ENCODE data around the gene ZCRB1. TPM values are rescaled to one million over a fixed set of nuclear protein-coding genes. Genes with fewer than 3 reads are reported as not detected.

Gene ZCRB1
- polyA plus RNA-seq, 2 of the 4 experiments (the other 2 are of a cell fraction) = 62.7 to 93.0 TPM

DNA sequence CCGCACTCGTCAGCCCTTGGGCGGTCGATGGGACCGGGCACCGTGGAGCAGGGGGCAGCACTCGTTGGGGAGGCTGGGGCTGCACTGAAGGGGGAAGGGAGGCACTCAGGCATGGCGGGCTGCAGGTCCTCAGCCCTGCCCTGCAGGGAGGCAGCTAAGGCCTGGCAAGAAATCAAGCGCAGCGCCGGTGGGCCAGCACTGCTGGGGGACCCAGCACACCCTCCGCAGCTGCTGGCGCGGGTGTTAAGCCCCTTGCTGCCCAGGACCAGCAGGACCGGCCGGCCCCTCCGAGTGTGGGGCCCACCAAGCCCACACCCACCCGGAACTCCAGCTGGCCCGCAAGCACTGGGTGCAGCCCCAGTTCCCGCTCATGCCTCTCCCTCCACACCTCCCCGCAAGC lies 52.2 kb downstream of the ZCRB1 start:
- Histone ChIP-seq H3K4me1 (no peaks in the 10 kb centered on the region), H3K9me3 (no peaks in the 10 kb centered on the region), H3K27ac (no peak overlapping the region), H3K4me2 (no peak overlapping the region), H3K4me3 (no peak overlapping the region)
- FAIRE-seq (no peak), ATAC-seq (no peak), DNase-seq (ENCODE audit: low read depth in 1 of 2, low spot score in 1 of 2) (no peak)
- TF ChIP-seq ZC3H11A (IDR thresholded peaks at IDR 0.05) (no peak), ZSCAN20 (CRISPR knock-in tag; IDR thresholded peaks at IDR 0.05) (no peak), CHD4 (IDR thresholded peaks at IDR 0.05; ENCODE audit: borderline replicate concordance) (no peak), E2F6 (IDR thresholded peaks at IDR 0.05; ENCODE audit: borderline replicate concordance, low read depth) (no peak), RNF2 (IDR thresholded peaks at IDR 0.05; ENCODE audit: borderline replicate concordance, low read depth) (no peak), MAZ (IDR thresholded peaks at IDR 0.05; ENCODE audit: borderline replicate concordance, low read depth, low read length) (no peak), FOSB (CRISPR knock-in tag; IDR thresholded peaks at IDR 0.05) (no peak), POLR2A (IDR thresholded peaks at IDR 0.05; ENCODE audit: low read length) (no peak), SREBF2 (IDR thresholded peaks at IDR 0.05) (no peak), REST (IDR thresholded peaks at IDR 0.05) (no peak), ZNF302 (CRISPR knock-in tag; IDR thresholded peaks at IDR 0.05) (no peak), TP53 (CRISPR knock-in tag; IDR thresholded peaks at IDR 0.05) (no peak)
- TF ChIP-seq, protein P1, sequence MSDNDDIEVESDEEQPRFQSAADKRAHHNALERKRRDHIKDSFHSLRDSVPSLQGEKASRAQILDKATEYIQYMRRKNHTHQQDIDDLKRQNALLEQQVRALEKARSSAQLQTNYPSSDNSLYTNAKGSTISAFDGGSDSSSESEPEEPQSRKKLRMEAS (IDR thresholded peaks at IDR 0.05) = no peak
- ChIA-PET CTCF (interaction anchor here (1.3 kb wide), 1 partner anchor 145 kb away, joined by 3 read pairs; no protein-coding TSS in a partner anchor), POLR2A (no interaction called here)
- WGBS (ENCODE audit: missing lambda C conversion rate) = 78% methylated on average over 16 of the region's 21 CpGs

DNA sequence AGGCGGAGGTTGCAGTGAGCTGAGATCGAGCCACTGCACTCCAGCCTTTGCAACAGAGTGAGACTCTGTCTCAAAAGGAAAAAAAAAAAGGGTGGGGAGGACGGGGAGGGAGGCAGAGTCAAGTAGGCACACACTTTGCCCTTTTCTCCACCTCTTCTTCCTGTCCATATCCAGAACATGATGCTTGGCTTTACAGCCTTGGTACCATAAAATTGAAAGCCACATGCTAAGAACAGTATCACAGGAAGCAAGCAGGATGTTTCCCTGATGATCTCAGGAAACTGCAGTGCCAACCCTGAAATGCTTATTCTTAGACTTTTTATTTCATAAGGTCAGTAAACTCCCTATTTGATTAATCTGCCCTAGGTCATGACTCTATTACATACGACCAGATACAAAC lies 55.3 kb downstream of the ZCRB1 start:
- no peak for FAIRE-seq
- Histone ChIP-seq H3K4me3 (no peak overlapping the region), H3K9me3 (no peaks in the 10 kb centered on the region), H3K4me2 (no peak overlapping the region), H3K27ac (no peak overlapping the region), H3K4me1 (no peaks in the 10 kb centered on the region)
- CTCF ChIA-PET = no interaction called here
- TF ChIP-seq TFCP2L1 (CRISPR knock-in tag; IDR thresholded peaks at IDR 0.05) (no peak), NFE2L2 (conservative IDR thresholded peaks at IDR 0.05; ENCODE audit: low read length) (no peak), EHMT2 (IDR thresholded peaks at IDR 0.05; ENCODE audit: low read depth) (no peak), MYC (IDR thresholded peaks at IDR 0.05; ENCODE audit: borderline replicate concordance, low read length) (no peak), FOXS1 (CRISPR knock-in tag; IDR thresholded peaks at IDR 0.05) (no peak), RCOR1 (IDR thresholded peaks at IDR 0.05; ENCODE audit: low read depth, low read length) (no peak), CBX8 (IDR thresholded peaks at IDR 0.05) (no peak), KDM1A (IDR thresholded peaks at IDR 0.05; ENCODE audit: low read depth) (no peak)
- TF ChIP-seq, protein P2, sequence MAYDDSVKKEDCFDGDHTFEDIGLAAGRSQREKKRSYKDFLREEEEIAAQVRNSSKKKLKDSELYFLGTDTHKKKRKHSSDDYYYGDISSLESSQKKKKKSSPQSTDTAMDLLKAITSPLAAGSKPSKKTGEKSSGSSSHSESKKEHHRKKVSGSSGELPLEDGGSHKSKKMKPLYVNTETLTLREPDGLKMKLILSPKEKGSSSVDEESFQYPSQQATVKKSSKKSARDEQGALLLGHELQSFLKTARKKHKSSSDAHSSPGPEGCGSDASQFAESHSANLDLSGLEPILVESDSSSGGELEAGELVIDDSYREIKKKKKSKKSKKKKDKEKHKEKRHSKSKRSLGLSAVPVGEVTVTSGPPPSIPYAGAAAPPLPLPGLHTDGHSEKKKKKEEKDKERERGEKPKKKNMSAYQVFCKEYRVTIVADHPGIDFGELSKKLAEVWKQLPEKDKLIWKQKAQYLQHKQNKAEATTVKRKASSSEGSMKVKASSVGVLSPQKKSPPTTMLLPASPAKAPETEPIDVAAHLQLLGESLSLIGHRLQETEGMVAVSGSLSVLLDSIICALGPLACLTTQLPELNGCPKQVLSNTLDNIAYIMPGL (CRISPR knock-in tag; IDR thresholded peaks at IDR 0.05; ENCODE audit: borderline replicate concordance) = no peak
- TF ChIP-seq, protein P3, sequence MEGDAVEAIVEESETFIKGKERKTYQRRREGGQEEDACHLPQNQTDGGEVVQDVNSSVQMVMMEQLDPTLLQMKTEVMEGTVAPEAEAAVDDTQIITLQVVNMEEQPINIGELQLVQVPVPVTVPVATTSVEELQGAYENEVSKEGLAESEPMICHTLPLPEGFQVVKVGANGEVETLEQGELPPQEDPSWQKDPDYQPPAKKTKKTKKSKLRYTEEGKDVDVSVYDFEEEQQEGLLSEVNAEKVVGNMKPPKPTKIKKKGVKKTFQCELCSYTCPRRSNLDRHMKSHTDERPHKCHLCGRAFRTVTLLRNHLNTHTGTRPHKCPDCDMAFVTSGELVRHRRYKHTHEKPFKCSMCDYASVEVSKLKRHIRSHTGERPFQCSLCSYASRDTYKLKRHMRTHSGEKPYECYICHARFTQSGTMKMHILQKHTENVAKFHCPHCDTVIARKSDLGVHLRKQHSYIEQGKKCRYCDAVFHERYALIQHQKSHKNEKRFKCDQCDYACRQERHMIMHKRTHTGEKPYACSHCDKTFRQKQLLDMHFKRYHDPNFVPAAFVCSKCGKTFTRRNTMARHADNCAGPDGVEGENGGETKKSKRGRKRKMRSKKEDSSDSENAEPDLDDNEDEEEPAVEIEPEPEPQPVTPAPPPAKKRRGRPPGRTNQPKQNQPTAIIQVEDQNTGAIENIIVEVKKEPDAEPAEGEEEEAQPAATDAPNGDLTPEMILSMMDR (IDR thresholded peaks at IDR 0.05) = no peak
- ATAC-seq = no peak; a peak in 1 of 6 replicates
- POLR2A ChIA-PET = no interaction called here
- 45% methylated on average over 4 of the region's 4 CpGs for WGBS (ENCODE audit: missing lambda C conversion rate)
- DNase-seq (ENCODE audit: low read depth in 1 of 2, low spot score in 1 of 2) = no peak

Measured in A549 (cell line).